OCI-LY7 (cell line): Measurements from ENCODE around the gene MYOCOS. TPM values are rescaled to one million over a fixed set of nuclear protein-coding genes. Genes with fewer than 3 reads are reported as not detected.

Experiments
- BruUV-seq: library from RNA; stranded (reverse); fragments of 400-500 nt; replicated peaks from 2 replicates; lab custom pipeline; 2021; lab: Mats Ljungman, UMichigan
- CTCF ChIA-PET: fragments of 300-600 bp; sonication (Branson Sonifier 250); formaldehyde crosslinking; loops from one replicate; lab custom pipeline; 2022; ENCODE audit warnings: antibody characterized with exemption; ENCODE audit not compliant: unreplicated experiment; lab: Charles Lee
- POLR2A ChIA-PET: fragments of 300-600 bp; sonication (Branson Sonifier 250); formaldehyde crosslinking; loops from one replicate; lab custom pipeline; 2022; ENCODE audit warnings: antibody characterized with exemption; lab: Charles Lee
- DNase-seq: peaks from one replicate; pipeline ENCODE4 v3.0.0-alpha.2; 2015; ENCODE audit warnings: low spot score
- H2AFZ ChIP-seq: fragments of 200-600 bp; sonication (generic), shearing (Covaris generic); 2 replicates; pipeline ENCODE4 v1.6.1; 2014; ENCODE audit warnings: mild to moderate bottlenecking, antibody characterized with exemption, low read length, moderate library complexity
- H3K27ac ChIP-seq: fragments of 200-600 bp; sonication (generic); 2 replicates; pipeline ENCODE4 v1.5.1; 2014; ENCODE audit warnings: mixed run types, low read depth, mild to moderate bottlenecking, moderate library complexity, low read length, inconsistent platforms; ENCODE audit not compliant: poor library complexity, severe bottlenecking
- H3K36me3 ChIP-seq: fragments of 200-600 bp; sonication (generic); 2 replicates; pipeline ENCODE4 v1.6.1; 2014; ENCODE audit warnings: mild to moderate bottlenecking, antibody characterized with exemption, low read length, moderate library complexity, mixed read lengths; ENCODE audit not compliant: insufficient read depth
- H3K4me1 ChIP-seq: fragments of 200-600 bp; sonication (generic); 2 replicates; pipeline ENCODE4 v1.5.1; 2014; ENCODE audit warnings: mild to moderate bottlenecking, low read length; ENCODE audit not compliant: insufficient read depth, poor library complexity, severe bottlenecking
- H3K4me2 ChIP-seq: fragments of 200-600 bp; sonication (generic); 2 replicates; pipeline ENCODE4 v1.6.1; 2014; ENCODE audit warnings: mild to moderate bottlenecking, low read length
- H3K4me3 ChIP-seq: fragments of 200-600 bp; sonication (generic); 2 replicates; pipeline ENCODE4 v1.5.1; 2014; ENCODE audit warnings: mild to moderate bottlenecking, low read depth, low read length; ENCODE audit not compliant: poor library complexity, severe bottlenecking
- H3K79me2 ChIP-seq: fragments of 200-600 bp; sonication (generic); 2 replicates; pipeline ENCODE4 v1.6.1; 2016; ENCODE audit warnings: low read depth, mild to moderate bottlenecking, low read length, moderate library complexity, mixed read lengths; ENCODE audit not compliant: insufficient read depth
- H3K9me2 ChIP-seq: fragments of 200-600 bp; sonication (generic); 2 replicates; pipeline ENCODE4 v1.6.1; 2016; ENCODE audit warnings: mild to moderate bottlenecking, low read length, mixed read lengths; ENCODE audit not compliant: insufficient read depth
- H3K9me3 ChIP-seq: fragments of 200-600 bp; sonication (generic); 2 replicates; pipeline ENCODE4 v1.6.1; 2014; ENCODE audit warnings: mild to moderate bottlenecking, mixed run types, low read length, mixed read lengths
- H4K20me1 ChIP-seq: fragments of 200-600 bp; sonication (generic); 2 replicates; pipeline ENCODE4 v1.6.1; 2014; ENCODE audit warnings: mild to moderate bottlenecking, antibody characterized with exemption, low read length, moderate library complexity, mixed read lengths; ENCODE audit not compliant: insufficient read depth
- CTCF ChIP-seq: fragments of 200-600 bp; sonication (generic); conservative IDR thresholded peaks from 2 replicates; pipeline ENCODE4 v1.5.1; 2014; ENCODE audit warnings: mild to moderate bottlenecking, antibody characterized with exemption, low read length, moderate library complexity, mixed read lengths
- EZH2phosphoT487 ChIP-seq: fragments of 200-600 bp; sonication (generic); IDR thresholded peaks from 2 replicates; pipeline ENCODE4 v1.6.1; 2018; ENCODE audit warnings: low read depth, borderline replicate concordance, mild to moderate bottlenecking, mixed run types, antibody characterized with exemption, low read length, moderate library complexity, mixed read lengths
- intact Hi-C: fragments of 100-400 bp; cut with micrococcal nuclease; formaldehyde crosslinking; loops from one replicate; pipeline ENCODE4 v1.10.0; 2022; ENCODE audit not compliant: unreplicated experiment
- total RNA-seq, 2 experiments: library from RNA; depleted of rRNA in 1 of 2; stranded (reverse); fragments of >200 nt in 1 of 2; shearing (Covaris generic) in 1 of 2; gene quantifications; 2 replicates each; pipeline ENCODE4 v1.2.3, GENCODE V29; 2014 to 2022

The MYOCOS gene
- total RNA-seq, 2 experiments from 2014 or later: 0.16 to 0.21 TPM

DNA sequence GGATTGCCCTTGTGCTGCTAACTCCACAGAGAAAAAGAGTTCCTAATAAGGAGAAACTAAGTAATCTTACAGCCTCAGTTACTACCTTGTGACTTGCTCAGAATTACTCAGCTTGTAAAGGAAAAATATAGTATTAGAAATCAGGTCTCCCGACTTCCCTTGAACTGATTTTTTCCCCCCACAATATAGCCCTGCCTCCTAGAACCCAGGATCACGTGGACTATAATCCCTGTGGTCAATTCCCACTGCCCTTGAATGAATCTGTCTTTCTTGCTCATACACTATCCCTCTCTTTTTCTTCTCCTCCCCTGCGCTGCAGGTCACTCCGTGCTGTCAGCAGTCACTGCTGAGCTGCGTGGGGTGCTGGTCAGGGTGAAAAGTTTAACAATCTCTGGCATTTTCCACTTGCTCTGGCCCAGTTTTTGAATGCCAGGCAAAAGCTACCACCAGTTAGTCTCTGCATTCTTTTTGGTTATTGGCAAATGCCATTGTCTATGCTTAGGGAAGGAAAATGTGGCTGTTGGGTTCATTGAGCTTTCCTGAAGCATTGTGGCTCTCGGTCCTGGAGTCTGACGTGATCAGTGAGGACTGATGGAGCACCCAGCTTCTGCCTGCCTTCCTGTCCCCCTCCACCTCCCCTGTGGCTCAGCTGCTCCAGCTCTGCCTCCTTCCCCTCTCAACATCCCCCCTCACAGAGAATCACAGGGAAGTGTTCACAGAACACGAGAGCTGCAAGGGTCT is 32.3 kb downstream of the MYOCOS start:
- Histone ChIP-seq H3K36me3 (no peaks in the 10 kb centered on the region), H3K79me2 (no peaks in the 10 kb centered on the region), H3K4me1 (no peaks in the 10 kb centered on the region), H3K4me2 (no peak overlapping the region), H2AFZ (no peak overlapping the region), H3K4me3 (no peak overlapping the region), H4K20me1 (no peaks in the 10 kb centered on the region), H3K9me3 (no peaks in the 10 kb centered on the region), H3K27ac (no peak overlapping the region), H3K9me2 (no peaks in the 10 kb centered on the region)
- TF ChIP-seq CTCF (no peak), EZH2phosphoT487 (no peak)
- intact Hi-C loops: loop anchor here (10.0 kb wide), 1 partner anchor 60 kb away; no protein-coding TSS in a partner anchor
- no peak for DNase-seq
- BruUV-seq: no TSS peak
- CTCF ChIA-PET: interaction anchor here (0.6 to 1.3 kb wide), 2 partner anchors 10 to 149 kb away, joined by 4 to 8 read pairs; no protein-coding TSS in a partner anchor
- POLR2A ChIA-PET: interaction anchor here (0.8 kb wide), 1 partner anchor 63 kb away, joined by 3 read pairs; no protein-coding TSS in a partner anchor

GRCh38 chr1:171654942-171655745 is 33.1 kb downstream of the MYOCOS start:
- Histone ChIP-seq H3K9me3 (no peaks in the 10 kb centered on the region), H3K9me2 (no peaks in the 10 kb centered on the region), H4K20me1 (no peaks in the 10 kb centered on the region), H3K4me1 (no peaks in the 10 kb centered on the region), H3K79me2 (no peaks in the 10 kb centered on the region), H3K36me3 (no peaks in the 10 kb centered on the region), H2AFZ (no peak overlapping the region; the same call in 1 of the 2 replicates), H3K4me3 (no peak overlapping the region), H3K27ac (no peak overlapping the region), H3K4me2 (peak overlapping the region; percentile 17; the same call in 1 of the 2 replicates)
- CTCF ChIA-PET: interaction anchor here (0.6 to 1.3 kb wide), 2 partner anchors 11 to 148 kb away, joined by 4 to 8 read pairs; no protein-coding TSS in a partner anchor
- peak; percentile 48 for DNase-seq
- POLR2A ChIA-PET: interaction anchor here (0.8 kb wide), 1 partner anchor 62 kb away, joined by 3 read pairs; no protein-coding TSS in a partner anchor
- TF ChIP-seq CTCF (peak; percentile 86), EZH2phosphoT487 (no peak)
- BruUV-seq: no TSS peak
- intact Hi-C loops: loop anchor here (10.0 kb wide), 1 partner anchor 60 kb away; no protein-coding TSS in a partner anchor
